GM12865 (cell line): Measurements from ENCODE around the gene OR2A25.
A peak's percentile ranks its signal among the peaks of the same experiment; 100 is the strongest.

Source experiments
- DNase-seq: peaks from one replicate; pipeline ENCODE4 v3.0.0; 2010; ENCODE audit warnings: low read depth
- H3K4me3 ChIP-seq: 2 replicates; pipeline ENCODE4 v1.5.1; 2011; ENCODE audit warnings: mild to moderate bottlenecking, low read depth, low read length, control low read depth
- TF ChIP-seq, protein P1 (sequence below): IDR thresholded peaks from 2 replicates; pipeline ENCODE4 v1.5.1; 2011; ENCODE audit warnings: low read length, control low read depth, low read depth, inconsistent platforms; ENCODE audit not compliant: insufficient read depth; ENCODE audit errors: missing control alignments

The OR2A25 gene

DNA sequence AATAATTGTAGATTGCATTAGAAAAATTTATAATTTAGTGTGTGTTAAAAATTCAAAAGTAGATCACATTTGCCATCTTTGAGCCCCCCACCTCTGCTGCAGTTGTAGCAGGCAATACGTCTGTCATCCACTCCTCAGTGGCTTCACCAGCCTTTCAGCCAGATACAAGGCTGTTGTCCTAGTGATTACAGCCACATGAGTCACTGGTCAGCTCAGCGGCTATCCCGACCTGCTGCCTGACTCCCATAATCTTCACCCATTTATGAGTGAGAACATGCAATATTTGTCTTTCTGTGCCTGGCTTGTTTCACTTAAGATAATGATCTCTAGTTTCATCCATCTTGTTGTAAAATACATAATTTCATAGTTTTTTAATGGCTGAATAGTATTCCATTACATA, 11.7 kb upstream of the OR2A25 start:
- no peak for DNase-seq
- TF ChIP-seq, protein P1, sequence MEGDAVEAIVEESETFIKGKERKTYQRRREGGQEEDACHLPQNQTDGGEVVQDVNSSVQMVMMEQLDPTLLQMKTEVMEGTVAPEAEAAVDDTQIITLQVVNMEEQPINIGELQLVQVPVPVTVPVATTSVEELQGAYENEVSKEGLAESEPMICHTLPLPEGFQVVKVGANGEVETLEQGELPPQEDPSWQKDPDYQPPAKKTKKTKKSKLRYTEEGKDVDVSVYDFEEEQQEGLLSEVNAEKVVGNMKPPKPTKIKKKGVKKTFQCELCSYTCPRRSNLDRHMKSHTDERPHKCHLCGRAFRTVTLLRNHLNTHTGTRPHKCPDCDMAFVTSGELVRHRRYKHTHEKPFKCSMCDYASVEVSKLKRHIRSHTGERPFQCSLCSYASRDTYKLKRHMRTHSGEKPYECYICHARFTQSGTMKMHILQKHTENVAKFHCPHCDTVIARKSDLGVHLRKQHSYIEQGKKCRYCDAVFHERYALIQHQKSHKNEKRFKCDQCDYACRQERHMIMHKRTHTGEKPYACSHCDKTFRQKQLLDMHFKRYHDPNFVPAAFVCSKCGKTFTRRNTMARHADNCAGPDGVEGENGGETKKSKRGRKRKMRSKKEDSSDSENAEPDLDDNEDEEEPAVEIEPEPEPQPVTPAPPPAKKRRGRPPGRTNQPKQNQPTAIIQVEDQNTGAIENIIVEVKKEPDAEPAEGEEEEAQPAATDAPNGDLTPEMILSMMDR, result no peak
- no peak overlapping the region for H3K4me3 ChIP-seq

DNA sequence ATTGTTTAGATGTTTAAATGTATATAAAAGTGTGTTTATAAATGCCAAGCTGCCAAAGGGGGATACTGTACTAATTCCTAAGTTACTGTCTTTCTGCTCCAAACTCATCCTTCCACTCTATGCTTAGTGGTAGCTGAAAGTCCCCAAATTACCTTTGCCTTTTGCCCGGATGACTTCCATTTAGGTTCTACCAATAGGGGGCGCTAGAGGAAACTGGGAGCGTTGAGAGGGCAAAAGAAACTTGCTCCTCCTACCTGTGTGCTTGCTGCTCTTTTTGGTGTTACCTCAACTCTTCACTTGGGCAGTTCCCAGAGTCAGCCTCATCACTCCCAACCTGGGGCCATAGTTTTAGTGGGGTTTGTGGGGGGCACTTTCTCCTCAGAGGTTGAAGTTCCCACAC, 5.9 kb upstream of the OR2A25 start:
- no peak overlapping the region for H3K4me3 ChIP-seq
- peak; percentile 13 for DNase-seq
- TF ChIP-seq, protein P1, result peak; percentile 38

DNA sequence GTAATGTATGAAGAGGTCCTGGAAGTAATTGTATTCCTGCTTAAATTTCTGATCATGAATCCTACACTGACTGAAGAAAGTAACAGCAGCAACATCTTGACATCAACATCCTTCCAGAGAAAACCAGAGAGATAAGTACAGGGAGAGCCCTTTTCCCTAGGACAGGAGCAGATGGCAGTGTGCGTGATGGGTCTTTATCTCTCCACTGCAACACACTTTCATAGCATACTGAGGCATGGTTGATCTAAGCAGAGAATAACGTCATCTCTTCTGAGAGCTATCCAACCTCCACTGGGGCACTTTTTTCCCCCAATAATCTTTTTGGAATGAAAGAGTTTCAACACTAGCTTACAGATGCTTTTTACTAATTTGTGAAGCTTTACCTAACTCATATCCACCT, 342 bp downstream of the OR2A25 start:
- no peak for DNase-seq
- H3K4me3 ChIP-seq, result no peak overlapping the region
- TF ChIP-seq, protein P1, result no peak

DNA sequence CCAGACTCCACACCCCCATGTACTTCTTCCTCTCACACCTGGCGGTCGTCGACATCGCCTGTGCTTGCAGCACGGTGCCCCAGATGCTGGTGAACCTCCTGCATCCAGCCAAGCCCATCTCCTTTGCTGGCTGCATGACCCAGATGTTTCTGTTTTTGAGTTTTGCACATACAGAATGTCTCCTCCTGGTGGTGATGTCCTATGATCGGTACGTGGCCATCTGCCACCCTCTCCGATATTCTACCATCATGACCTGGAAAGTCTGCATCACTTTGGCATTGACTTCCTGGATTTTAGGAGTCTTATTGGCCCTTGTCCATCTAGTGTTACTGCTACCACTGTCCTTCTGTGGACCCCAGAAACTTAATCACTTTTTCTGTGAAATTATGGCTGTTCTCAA, 4.8 kb downstream of the OR2A25 start:
- no peak overlapping the region for H3K4me3 ChIP-seq
- TF ChIP-seq, protein P1, result no peak
- DNase-seq, result no peak

DNA sequence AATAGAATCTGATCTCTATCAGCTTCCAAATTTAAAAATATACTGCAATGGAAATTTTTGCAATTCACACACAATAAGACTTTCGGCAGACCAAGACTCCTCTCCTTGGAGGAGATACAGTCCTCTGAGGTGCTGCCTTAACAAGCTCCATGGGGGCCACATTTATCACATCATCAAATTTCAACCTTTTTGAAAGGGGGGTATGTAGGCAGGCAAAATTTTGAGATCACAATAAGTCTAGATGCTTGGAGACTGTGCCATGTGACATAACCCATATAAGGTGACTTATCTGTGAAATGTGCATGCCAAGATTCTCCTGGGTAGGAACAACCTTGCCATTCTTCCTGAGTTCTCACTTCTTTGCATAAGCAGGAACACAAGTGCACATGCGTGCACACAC, 16.4 kb downstream of the OR2A25 start, which contains the start of gene OR2A12:
TSS of gene OR2A12 (plus strand) at position 301 of the 400 bp plus-strand sequence. CDS start 8,830 bp downstream, outside the sequence.
- DNase-seq, result no peak

DNA sequence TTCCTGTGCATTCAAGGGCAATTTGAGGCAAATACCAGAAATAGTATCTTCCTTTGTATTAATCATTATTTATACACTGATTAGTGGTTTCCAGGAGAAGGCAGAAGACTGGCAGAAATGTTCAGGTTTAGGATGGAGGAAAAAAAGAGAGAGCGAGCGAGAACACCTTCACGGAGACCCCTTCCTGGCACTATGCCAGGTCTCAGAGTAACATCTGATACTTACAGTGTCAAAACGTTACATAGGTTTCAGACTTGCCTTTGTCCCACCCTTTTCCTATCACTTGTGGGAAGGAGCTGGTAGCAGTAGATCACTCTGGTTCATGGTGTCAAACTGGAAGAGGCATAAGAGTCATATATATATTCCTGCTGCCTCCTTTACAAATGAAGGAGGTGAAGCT, 17.1 kb downstream of the OR2A25 start:
- no peak for DNase-seq

More for the DNA sequence above, 16.4 kb downstream of the OR2A25 start, which contains the start of gene OR2A12:
- no peak within 1 kb of the TSS for H3K4me3 ChIP-seq
- TF ChIP-seq, protein P1, result no peak

DNA sequence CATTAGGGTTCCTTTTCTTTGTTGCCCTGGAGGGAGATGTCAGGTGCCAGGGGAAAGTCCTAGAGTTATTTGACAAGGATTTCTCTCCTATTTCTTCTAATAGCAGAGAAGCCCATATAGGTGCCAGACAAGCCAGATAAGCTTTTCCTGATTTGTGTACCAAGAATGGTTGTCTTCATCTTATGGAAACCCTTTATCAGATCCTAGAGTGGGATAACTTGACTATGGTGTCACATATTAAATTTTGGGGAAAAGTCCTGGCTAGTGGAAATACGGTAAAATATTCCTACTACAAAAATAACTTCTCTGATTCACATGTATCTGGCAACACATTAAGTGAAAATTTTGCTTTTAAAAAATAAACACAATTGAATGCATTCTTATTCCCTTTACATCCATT, 17.6 kb downstream of the OR2A25 start:
- TF ChIP-seq, protein P1, result no peak
- H3K4me3 ChIP-seq, result no peak overlapping the region

More for the DNA sequence above, 17.1 kb downstream of the OR2A25 start:
- H3K4me3 ChIP-seq, result no peak overlapping the region
- TF ChIP-seq, protein P1, result no peak

More for the DNA sequence above, 17.6 kb downstream of the OR2A25 start:
- no peak for DNase-seq
